ENCODE data around the gene RXYLT1.

The RXYLT1 gene

GRCh38 chr12:63820427-63820826, 40.7 kb downstream of the RXYLT1 start:
- no peak overlapping the region for H3K27ac ChIP-seq
- no peak overlapping the region for H3K4me3 ChIP-seq (ENCODE audit: low read depth, low read length)
- H3K36me3 ChIP-seq (replicated peaks): no peaks in the 10 kb centered on the region
- no peaks in the 10 kb centered on the region for H3K27me3 ChIP-seq (replicated peaks)
- TF ChIP-seq CTCF (IDR thresholded peaks at IDR 0.05; ENCODE audit: low read depth, low read length, missing control alignments): no peak
- in situ Hi-C loops (cut with HindIII; ENCODE audit: low pct_ligation_motif_present, low sequenced_read_pairs): no loop called here
- DNase-seq: no peak

DNA sequence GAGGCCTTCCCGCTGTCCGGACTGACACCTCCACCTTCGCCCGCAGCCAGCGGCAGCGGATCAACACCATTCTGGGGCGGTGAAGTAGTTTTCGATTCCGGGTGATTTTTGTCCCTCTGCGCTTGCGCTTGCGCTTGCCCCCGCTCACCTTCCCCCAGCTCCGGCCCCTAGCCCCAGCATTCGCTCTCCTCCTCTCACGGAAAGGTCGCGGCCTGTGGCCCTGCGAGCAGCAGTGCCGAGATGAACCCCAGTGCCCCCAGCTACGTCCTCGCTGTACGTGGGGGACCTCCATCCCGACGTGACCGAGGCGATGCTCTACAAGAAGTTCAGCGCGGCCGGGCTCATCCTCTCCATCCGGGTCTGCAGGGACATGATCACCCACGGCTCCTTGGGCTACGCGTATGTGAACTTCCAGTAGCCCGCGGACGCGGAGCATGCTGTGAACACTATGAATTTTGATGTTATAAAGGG, 42.1 kb downstream of the RXYLT1 start:
- in situ Hi-C loops (cut with HindIII; ENCODE audit: low pct_ligation_motif_present, low sequenced_read_pairs): no loop called here
- Histone ChIP-seq H3K27ac (no peak overlapping the region), H3K4me3 (ENCODE audit: low read depth, low read length) (peak overlapping the region; percentile 67), H3K27me3 (replicated peaks) (no peaks in the 10 kb centered on the region), H3K36me3 (replicated peaks) (no peaks in the 10 kb centered on the region)
- peak; percentile 41 for DNase-seq
- no peak for TF ChIP-seq CTCF (IDR thresholded peaks at IDR 0.05; ENCODE audit: low read depth, low read length, missing control alignments)

DNA sequence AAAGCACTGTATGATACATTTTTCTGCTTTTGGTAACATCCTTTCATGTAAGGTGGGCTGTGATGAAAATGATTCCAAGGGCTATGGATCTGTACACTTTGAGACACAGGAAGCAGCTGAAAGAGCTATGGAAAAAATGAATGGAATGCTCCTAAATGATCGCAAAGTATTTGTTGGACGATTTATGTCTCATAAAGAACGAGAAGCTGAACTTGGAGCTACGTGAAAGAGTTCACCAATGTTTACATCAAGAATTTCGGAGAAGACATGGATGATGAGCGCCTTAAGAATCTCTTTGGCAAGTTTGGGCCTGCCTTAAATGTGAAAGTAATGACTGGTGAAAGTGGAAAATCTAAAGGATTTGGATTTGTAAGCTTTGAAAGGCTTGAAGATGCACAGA, 42.6 kb downstream of the RXYLT1 start:
- Histone ChIP-seq H3K36me3 (replicated peaks) (no peaks in the 10 kb centered on the region), H3K4me3 (ENCODE audit: low read depth, low read length) (peak overlapping the region; percentile 67), H3K27me3 (replicated peaks) (no peaks in the 10 kb centered on the region), H3K27ac (no peak overlapping the region)
- TF ChIP-seq CTCF (IDR thresholded peaks at IDR 0.05; ENCODE audit: low read depth, low read length, missing control alignments): no peak
- in situ Hi-C loops (cut with HindIII; ENCODE audit: low pct_ligation_motif_present, low sequenced_read_pairs): no loop called here
- no peak for DNase-seq

DNA sequence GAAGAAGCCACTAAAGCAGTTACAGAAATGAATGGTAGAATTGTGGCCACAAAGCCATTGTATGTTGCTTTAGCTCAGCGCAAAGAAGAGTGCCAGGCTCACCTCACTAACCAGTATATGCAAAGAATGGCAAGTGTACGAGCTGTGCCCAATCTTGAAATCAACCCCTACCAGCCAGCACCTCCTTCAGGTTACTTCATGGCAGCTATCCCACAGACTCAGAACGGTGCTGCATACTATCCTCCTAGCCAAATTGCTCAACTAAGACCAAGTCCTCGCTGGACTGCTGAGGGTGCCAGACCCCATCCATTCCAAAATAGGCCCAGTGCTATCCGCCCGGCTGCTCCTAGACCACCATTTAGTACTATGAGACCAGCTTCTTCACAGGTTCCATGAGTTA, 43.3 kb downstream of the RXYLT1 start:
- Histone ChIP-seq H3K27me3 (replicated peaks) (no peaks in the 10 kb centered on the region), H3K36me3 (replicated peaks) (no peaks in the 10 kb centered on the region), H3K27ac (no peak overlapping the region), H3K4me3 (ENCODE audit: low read depth, low read length) (no peak overlapping the region)
- no peak for DNase-seq
- in situ Hi-C loops (cut with HindIII; ENCODE audit: low pct_ligation_motif_present, low sequenced_read_pairs): no loop called here
- TF ChIP-seq CTCF (IDR thresholded peaks at IDR 0.05; ENCODE audit: low read depth, low read length, missing control alignments): no peak

GRCh38 chr12:63826006-63826585, 46.4 kb downstream of the RXYLT1 start:
- peak; percentile 75 for TF ChIP-seq CTCF (IDR thresholded peaks at IDR 0.05; ENCODE audit: low read depth, low read length, missing control alignments)

GRCh38 chr12:63828867-63829266, 49.2 kb downstream of the RXYLT1 start:
- Histone ChIP-seq H3K4me3 (ENCODE audit: low read depth, low read length) (no peak overlapping the region), H3K27ac (no peak overlapping the region), H3K27me3 (replicated peaks) (no peaks in the 10 kb centered on the region), H3K36me3 (replicated peaks) (no peaks in the 10 kb centered on the region)
- in situ Hi-C loops (cut with HindIII; ENCODE audit: low pct_ligation_motif_present, low sequenced_read_pairs): loop anchor here (25.0 kb wide), 1 partner anchor 408 kb away; no protein-coding TSS in a partner anchor
- no peak for TF ChIP-seq CTCF (IDR thresholded peaks at IDR 0.05; ENCODE audit: low read depth, low read length, missing control alignments)
- no peak for DNase-seq

More at GRCh38 chr12:63826006-63826585, 46.4 kb downstream of the RXYLT1 start:
- Histone ChIP-seq H3K27me3 (replicated peaks) (no peaks in the 10 kb centered on the region), H3K4me3 (ENCODE audit: low read depth, low read length) (no peak overlapping the region), H3K36me3 (replicated peaks) (no peaks in the 10 kb centered on the region), H3K27ac (no peak overlapping the region)
- DNase-seq: peak; percentile 41
- in situ Hi-C loops (cut with HindIII; ENCODE audit: low pct_ligation_motif_present, low sequenced_read_pairs): loop anchor here (25.0 kb wide), 1 partner anchor 411 kb away; no protein-coding TSS in a partner anchor

Data from brain microvascular endothelial cell (primary cell).